ENCODE measurements around the gene ITGA6. TPM values are rescaled to one million over a fixed set of nuclear protein-coding genes. Genes with fewer than 3 reads are reported as not detected.
"Not testable (repeated sequence)": the region's sequence is repeated elsewhere in the genome, so short reads cannot be mapped to it uniquely, and the experiment has no call there.

The ITGA6 gene
- total RNA-seq, 2 experiments from 2014 or later, result 0.38 TPM; not detected in 1

GRCh38 chr2:172531309-172531708 is 103.9 kb downstream of the ITGA6 start:
- no peaks in the 10 kb centered on the region for H3K9me2 ChIP-seq (ENCODE audit: insufficient read depth, low read length)
- DNase-seq (ENCODE audit: low spot score), result no peak
- H3K36me3 ChIP-seq (ENCODE audit: insufficient read depth, low read length), result no peaks in the 10 kb centered on the region
- no peaks in the 10 kb centered on the region for H3K79me2 ChIP-seq (ENCODE audit: insufficient read depth, low read depth, low read length)
- no peaks in the 10 kb centered on the region for H3K4me1 ChIP-seq (ENCODE audit: insufficient read depth, low read length, poor library complexity, severe bottlenecking)
- H3K4me3 ChIP-seq (ENCODE audit: low read depth, low read length, poor library complexity, severe bottlenecking), result no peak overlapping the region
- intact Hi-C loops (cut with micrococcal nuclease; ENCODE audit: unreplicated experiment), result no loop called here
- TF ChIP-seq EZH2phosphoT487 (IDR thresholded peaks at IDR 0.05; ENCODE audit: borderline replicate concordance, low read depth, low read length), result no peak
- TF ChIP-seq CTCF (conservative IDR thresholded peaks at IDR 0.05; ENCODE audit: low read length), result no peak
- H4K20me1 ChIP-seq (ENCODE audit: insufficient read depth, low read length), result no peaks in the 10 kb centered on the region
- H2AFZ ChIP-seq (ENCODE audit: low read length), result no peak overlapping the region
- ChIA-PET CTCF (ENCODE audit: unreplicated experiment) (no interaction called here), POLR2A (interaction anchor here (0.6 to 1.3 kb wide), 3 partner anchors 9 to 328 kb away, joined by 3 to 5 read pairs (median 3); no protein-coding TSS in a partner anchor)
- no peak overlapping the region for H3K4me2 ChIP-seq (ENCODE audit: low read length)
- H3K9me3 ChIP-seq (ENCODE audit: low read length), result 0 out of 2 replicates have a peak, but pooled peaks cover 6% of the 10 kb centered on the region
- H3K27ac ChIP-seq (ENCODE audit: low read depth, low read length, poor library complexity, severe bottlenecking), result no peak overlapping the region
- no TSS peak for BruUV-seq (replicated peaks)

GRCh38 chr2:172532461-172532860 is 105.1 kb downstream of the ITGA6 start:
- CTCF ChIA-PET (ENCODE audit: unreplicated experiment); H3K36me3 ChIP-seq (ENCODE audit: insufficient read depth, low read length); BruUV-seq (replicated peaks); intact Hi-C loops (cut with micrococcal nuclease; ENCODE audit: unreplicated experiment); H3K79me2 ChIP-seq (ENCODE audit: insufficient read depth, low read depth, low read length); POLR2A ChIA-PET; H3K4me2 ChIP-seq (ENCODE audit: low read length); H3K9me2 ChIP-seq (ENCODE audit: insufficient read depth, low read length); DNase-seq (ENCODE audit: low spot score); H3K4me1 ChIP-seq (ENCODE audit: insufficient read depth, low read length, poor library complexity, severe bottlenecking); H2AFZ ChIP-seq (ENCODE audit: low read length); H3K27ac ChIP-seq (ENCODE audit: low read depth, low read length, poor library complexity, severe bottlenecking); H3K9me3 ChIP-seq (ENCODE audit: low read length); H4K20me1 ChIP-seq (ENCODE audit: insufficient read depth, low read length); H3K4me3 ChIP-seq (ENCODE audit: low read depth, low read length, poor library complexity, severe bottlenecking): not testable (repeated sequence)

GRCh38 chr2:172533687-172534086 is 106.3 kb downstream of the ITGA6 start:
- CTCF ChIA-PET (ENCODE audit: unreplicated experiment), result no interaction called here

More at GRCh38 chr2:172533687-172534086, 106.3 kb downstream of the ITGA6 start:
- Histone ChIP-seq H3K79me2 (ENCODE audit: insufficient read depth, low read depth, low read length) (no peaks in the 10 kb centered on the region), H3K27ac (ENCODE audit: low read depth, low read length, poor library complexity, severe bottlenecking) (no peak overlapping the region), H3K4me3 (ENCODE audit: low read depth, low read length, poor library complexity, severe bottlenecking) (no peak overlapping the region), H3K9me3 (ENCODE audit: low read length) (0 out of 2 replicates have a peak, but pooled peaks cover 6% of the 10 kb centered on the region), H2AFZ (ENCODE audit: low read length) (no peak overlapping the region), H3K9me2 (ENCODE audit: insufficient read depth, low read length) (no peaks in the 10 kb centered on the region), H3K36me3 (ENCODE audit: insufficient read depth, low read length) (no peaks in the 10 kb centered on the region), H3K4me2 (ENCODE audit: low read length) (no peak overlapping the region), H4K20me1 (ENCODE audit: insufficient read depth, low read length) (no peaks in the 10 kb centered on the region), H3K4me1 (ENCODE audit: insufficient read depth, low read length, poor library complexity, severe bottlenecking) (no peaks in the 10 kb centered on the region)
- BruUV-seq (replicated peaks), result no TSS peak
- intact Hi-C loops (cut with micrococcal nuclease; ENCODE audit: unreplicated experiment), result no loop called here
- POLR2A ChIA-PET, result no interaction called here
- DNase-seq (ENCODE audit: low spot score), result no peak
- TF ChIP-seq EZH2phosphoT487 (IDR thresholded peaks at IDR 0.05; ENCODE audit: borderline replicate concordance, low read depth, low read length), result no peak
- TF ChIP-seq CTCF (conservative IDR thresholded peaks at IDR 0.05; ENCODE audit: low read length), result no peak

Measured in OCI-LY7 (cell line).